HG03442 (cell line): Measurements from ENCODE around the gene ZNF45.
"Not testable (repeated sequence)": the region's sequence is repeated elsewhere in the genome, so short reads cannot be mapped to it uniquely, and the experiment has no call there.

Source experiments
- ATAC-seq: cut with Tn5 transposase; IDR thresholded peaks from one replicate; pipeline ENCODE4 v1.9.1; 2021; ENCODE audit warnings: mild to moderate bottlenecking, moderate library complexity; ENCODE audit not compliant: unreplicated experiment

ZNF45 gene

DNA sequence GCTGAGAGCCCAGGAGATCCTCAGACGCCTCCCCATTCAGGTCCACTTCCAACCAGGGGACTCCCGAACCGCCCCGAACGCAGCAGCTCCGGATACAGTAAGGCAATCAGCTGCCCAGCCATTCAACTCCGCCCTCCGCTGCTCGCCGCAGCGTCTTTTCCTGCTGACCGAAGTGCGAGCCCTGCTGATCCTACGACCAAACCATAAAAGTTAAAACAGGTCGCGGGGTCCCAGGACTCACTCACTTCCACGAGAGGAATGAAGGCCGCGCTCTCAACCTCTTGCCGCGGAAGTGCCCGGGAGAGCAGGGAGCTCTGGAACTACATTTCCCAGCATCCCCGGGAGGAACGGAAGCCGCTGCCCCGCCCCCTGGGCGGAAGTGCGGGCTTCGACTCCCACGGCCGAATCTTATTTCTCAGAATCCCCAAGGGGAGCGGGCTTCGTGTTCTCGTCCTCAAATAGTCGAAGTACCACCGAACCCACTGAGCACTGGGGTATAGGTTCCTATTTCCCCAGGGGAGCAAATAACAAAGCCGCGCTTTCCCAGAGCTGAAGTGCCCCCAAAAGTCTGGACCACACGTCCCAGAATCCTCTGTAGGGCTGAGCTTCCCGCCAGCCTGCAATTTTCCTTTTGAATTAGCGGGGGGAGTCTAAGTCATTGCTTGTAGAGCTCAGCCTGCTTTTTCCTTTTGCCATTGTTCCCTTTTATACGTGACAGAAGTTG lies at the start of gene ZNF45:
ZNF45 (minus strand) TSS at position 298 of the 724 bp plus-strand sequence. CDS start 13,097 bp downstream, outside the sequence.
- ATAC-seq: peak; percentile 86

DNA sequence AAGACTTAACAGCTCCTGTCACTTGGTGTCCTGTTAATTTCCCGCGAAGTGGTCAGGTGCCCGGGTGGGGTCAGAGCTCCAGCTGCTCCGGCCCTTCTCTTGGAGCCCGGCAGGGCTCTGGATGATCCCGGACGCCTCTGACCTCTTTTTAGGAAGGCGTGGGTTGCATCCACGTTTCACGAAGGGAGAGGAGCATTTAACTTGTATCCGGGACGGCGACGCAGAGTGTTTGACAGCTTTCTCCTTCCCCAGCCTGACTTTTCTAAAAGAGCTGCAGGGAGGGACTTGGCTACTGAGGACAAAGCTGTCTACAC lies 49.6 kb upstream of the ZNF45 start:
- no peak for ATAC-seq

DNA sequence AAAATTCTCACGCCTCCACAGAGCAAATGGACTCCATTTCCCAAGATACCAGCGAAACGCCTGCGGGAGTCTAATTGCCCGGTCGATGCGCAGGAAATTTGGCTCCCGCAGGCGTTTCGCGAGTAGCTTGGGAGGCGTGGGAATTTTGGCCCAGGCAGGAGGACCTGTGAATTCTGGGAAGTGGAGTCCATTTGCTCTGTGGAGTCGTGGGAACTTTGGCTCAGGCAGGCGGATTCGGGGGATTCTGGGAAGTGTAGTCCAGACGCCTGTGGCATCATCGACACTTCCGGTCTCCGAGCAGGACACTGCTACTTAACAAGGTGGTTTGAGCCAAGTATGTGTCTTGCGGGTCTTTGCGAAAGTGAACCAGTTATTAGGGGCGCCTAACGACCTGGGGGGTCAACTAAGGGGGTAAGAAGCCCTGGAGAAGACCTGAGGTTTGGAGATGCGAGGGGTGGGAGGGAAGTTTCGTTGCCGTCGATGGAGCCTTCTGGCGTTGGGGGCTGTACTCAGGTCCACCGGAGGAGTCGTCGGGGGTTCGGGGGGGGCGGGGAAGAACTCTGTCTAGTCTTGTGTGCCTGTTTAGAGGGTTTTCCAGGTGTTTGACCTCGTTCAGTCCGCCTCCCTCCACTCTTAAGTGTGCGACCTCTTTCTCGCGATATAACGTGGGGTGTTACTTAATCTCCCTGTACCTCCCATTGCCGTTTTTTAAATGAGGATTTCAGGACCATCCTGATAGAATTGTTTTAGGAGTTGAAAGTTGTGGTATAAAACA lies 49.0 kb upstream of the ZNF45 start, which contains the start of gene ZNF155:
ZNF155 (plus strand) TSS at position 277 of the 775 bp plus-strand sequence. CDS start 4,356 bp downstream, outside the sequence.
- peak; percentile 83 for ATAC-seq

DNA sequence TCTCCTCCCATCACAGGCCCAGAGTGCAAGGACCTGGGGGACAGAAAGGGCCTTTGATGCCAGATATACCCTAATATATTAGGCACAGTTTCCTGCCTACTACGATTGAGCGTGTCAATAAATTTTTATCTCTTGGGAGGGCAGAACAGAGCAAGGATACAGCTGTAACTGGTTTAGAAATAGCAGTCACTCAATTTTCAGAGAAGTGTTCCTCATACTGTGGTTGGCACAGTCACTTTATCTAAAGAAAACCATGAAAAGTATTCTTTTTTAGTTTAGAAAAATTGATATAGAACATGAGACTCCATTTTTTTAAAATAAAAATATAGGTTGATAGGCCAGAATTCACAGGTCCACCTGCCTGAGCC lies 48.4 kb upstream of the ZNF45 start:
- ATAC-seq: no peak

DNA sequence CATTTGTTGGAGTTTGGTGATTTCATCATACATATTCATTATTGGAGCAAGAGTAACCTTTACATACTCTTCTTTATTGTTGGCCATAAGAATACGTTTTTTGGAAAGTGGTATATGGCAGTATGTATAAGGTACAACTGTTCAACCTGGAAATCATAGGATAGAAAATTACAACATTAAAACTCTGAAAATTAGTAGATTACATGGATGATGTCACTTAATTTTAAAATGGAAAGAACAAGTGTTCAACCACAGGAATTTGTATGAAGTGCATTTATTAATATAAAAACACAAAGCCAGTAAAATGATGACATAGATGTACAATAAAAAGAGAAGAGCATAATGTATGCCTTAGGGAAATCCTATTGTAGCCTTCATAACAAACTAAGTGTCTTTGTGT lies 41.6 kb upstream of the ZNF45 start:
- ATAC-seq: no peak

DNA sequence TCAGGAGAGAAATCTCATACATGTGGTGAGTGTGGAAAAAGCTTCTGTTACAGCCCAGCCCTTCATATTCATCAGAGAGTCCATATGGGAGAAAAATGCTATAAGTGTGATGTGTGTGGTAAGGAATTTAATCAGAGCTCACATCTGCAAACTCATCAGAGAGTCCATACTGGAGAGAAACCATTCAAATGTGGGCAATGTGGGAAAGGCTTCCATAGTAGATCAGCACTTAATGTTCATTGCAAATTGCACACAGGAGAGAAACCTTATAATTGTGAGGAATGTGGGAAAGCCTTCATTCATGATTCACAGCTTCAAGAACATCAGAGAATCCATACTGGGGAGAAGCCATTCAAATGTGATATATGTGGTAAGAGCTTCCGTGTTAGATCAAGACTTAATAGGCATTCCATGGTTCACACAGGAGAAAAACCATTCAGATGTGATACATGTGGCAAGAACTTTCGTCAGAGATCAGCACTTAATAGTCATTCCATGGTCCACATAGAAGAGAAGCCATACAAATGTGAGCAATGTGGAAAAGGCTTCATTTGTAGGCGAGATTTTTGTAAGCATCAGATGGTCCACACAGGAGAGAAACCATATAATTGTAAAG lies 31.1 kb upstream of the ZNF45 start:
- no peak for ATAC-seq

DNA sequence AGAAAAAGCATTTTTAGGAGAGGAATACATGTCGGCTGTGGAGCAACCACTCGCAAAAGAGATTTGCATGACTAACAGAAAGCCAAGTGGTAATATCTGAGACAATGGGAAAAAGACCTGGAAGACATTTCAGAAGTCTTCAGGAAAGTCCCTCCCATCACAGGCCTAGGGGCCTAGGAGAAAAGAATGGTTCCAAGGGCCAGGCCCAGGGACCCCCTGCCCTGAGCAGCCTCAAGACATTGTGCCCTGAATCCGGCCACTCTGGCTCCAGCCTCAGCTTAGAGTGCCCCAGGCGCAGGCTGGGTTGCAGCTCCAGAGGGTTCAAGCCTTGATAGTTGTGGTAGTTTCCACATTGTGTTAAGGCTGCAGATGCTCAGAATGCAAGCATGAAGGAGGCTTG lies 25.3 kb upstream of the ZNF45 start:
- no peak for ATAC-seq

DNA sequence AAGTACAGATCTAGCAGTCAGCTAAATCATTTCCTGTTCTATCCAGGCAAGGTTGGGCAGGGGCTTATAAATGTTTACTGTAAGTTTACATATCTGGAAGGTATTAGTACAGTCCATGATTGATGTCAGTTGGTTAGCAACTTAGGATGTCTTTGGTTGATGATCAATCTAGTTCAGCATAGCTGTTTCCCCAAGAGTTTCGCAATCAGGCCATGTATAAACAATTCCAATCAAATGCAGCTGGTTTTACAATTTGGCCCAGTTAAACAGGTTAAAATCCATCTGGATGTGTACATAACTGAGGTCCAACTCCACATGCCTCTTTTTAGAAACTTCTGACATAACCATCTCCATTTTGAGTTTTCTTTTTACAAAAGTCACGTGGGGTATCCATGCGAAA lies 22.8 kb upstream of the ZNF45 start:
- ATAC-seq: no peak

DNA sequence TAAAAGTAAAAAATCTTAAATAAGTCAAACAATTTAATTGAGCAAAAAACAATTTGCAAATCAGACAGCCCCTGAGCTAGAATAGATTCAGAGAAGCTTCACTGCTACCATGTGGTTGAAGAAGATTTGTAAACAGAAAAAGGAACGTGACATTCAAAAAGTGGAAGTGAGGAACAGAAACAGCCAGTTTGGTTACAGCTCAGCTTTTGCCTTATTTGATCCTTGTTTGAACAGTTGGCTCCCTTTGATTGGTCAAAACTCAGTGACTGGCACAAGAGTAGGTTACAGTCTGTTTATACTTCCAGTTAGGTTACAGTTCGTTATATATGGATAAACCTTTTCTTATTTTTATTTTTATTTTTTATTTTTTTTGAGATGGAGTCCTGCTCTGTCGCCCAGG lies 21.7 kb upstream of the ZNF45 start:
- ATAC-seq: no peak

DNA sequence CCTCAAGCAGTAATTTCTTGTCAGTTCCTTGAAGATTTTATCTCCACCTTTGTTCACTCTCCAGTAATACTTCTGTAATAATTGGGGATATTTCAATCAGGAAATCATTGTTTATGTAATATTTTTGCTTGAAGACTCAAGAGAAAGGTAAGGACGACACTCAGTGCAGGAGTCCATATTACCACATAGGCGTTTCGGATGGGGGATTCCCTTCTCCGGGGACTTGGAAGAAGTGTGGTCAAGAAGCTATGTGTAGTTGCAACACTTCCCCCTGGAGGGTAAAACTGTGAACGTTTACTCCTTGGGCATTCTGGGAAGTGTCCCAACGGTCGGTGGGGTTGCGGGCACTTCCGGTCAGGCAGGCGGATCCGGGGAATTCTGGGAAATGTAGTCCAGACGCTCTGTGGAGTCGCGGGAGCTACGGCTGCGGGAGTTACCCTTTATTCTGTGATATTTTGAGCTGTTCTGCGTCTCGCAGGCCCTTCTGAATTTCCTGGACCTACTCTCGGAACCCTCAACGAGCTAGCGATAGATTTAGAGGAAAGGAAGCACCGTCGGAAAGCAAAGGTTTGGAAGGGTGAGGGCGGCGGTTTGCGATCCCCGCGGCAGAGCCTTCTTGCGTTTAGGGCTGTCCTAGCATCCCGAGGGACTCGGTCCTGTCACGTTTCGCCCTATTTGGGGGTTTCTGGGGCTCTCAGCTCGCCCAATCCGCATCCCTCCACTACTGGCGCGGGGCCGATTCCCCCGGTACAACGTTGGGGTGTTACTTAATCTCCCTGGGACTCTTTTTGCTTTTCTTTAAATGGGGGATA lies 16.0 kb upstream of the ZNF45 start, which contains the start of gene ZNF221:
ZNF221 (plus strand) TSS at position 395 of the 812 bp plus-strand sequence. CDS start 11,499 bp downstream, outside the sequence.
- ATAC-seq: peak; percentile 87

DNA sequence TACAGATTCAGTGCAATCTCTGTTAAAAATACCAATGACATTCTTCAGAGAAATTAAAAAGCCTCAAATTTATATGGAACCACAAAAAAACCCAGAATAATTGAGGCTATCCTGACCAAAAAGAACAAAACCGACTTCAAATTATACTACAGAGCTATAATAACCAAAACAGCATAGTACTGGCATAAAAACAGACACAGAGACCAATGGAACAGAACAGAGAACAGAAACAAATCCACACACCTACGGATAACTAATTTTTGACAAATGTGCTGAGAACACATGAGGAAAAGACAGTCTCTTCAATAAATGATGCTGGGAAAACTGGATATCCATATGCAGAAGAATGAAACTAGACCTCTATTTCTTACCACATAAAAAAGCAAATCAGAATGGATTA lies 14.7 kb upstream of the ZNF45 start:
- ATAC-seq: not testable (repeated sequence)

DNA sequence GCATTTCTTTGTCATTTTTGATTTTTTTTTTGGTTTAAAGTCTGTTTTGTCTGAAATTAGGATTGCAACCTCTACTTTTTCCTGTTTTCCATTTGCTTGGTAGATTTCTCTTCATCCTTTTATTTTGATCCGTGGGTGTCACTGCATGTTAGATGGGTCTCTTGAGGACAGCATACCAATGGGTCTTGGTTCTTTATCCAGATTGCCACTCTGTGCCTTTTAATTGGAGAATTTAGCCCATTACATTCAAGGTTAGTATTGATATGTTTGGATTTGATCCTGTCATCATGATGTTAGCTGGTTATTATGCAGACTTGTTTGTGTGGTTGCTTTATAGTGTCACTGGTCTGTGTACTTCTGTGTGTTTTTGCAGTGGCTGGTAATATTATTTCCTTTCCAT lies 12.3 kb upstream of the ZNF45 start:
- ATAC-seq: not testable (repeated sequence)

DNA sequence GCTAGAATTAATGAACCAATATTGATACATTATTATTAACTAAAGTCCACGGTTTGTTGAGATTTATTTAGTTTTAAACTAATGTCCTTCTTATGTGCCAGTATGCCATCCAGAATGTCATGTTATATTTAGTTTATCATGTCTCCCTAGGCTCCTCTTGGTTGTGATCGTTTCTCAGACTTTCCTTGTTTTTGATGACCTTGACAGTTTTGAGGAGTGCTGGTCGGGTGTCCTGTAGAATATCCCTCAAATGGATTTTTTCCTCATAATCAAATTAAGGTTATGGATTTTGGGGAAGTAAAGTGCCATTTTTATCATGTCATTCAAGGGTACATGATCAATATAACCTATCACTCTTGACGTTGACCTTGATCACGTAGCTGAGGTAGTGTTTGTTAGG lies 6.1 kb upstream of the ZNF45 start:
- ATAC-seq: no peak

DNA sequence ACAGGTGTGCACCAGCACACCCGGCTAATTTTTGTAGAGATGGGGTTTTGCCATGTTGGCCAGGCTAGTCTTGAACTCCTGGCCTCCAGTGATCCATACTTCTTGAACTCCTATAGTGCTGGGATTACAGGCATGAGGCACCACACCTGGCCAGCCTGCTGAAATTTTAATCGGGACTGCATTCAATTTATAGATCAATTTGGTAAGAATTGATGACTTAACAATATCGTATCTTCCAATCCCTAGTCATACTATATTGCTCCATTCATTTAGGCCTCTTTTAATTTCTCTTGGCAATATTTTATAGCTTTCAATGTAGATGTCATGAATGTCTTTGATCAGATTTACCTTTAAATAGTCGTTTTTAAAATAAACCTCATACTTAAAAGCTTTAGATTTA lies 5.6 kb upstream of the ZNF45 start:
- no peak for ATAC-seq

DNA sequence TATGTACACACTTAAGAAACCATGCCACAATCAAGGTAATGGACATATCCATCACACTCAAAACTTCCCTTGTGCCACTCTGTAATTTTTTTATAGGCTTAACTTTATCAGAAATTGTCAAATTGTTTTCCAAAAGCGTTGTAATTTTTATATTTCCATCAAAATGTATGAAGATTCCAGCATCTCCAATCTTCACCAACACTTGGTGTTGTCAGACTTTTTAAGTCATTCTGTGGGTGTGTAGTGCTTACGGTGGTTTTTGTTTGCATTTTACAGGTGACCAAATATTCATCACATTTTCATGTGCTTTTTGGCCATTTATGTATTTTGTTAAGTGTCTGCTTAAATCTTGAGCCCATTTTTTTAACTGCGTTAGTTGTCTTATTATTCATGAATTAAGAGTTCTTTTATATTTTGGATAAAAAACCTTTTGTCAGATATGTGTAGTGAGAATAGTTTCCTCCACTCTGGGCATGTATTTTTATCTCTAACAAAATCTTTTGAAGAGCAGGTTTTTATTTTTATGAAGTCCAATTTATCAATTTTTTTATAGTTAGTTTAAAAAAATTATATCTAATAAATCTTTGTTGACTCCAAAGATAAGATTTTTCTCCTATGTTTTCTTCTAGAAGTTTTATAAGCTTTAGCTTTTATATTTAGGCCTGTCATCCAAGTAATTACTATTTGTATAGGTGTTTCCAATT lies 4.6 kb upstream of the ZNF45 start:
- ATAC-seq: no peak

DNA sequence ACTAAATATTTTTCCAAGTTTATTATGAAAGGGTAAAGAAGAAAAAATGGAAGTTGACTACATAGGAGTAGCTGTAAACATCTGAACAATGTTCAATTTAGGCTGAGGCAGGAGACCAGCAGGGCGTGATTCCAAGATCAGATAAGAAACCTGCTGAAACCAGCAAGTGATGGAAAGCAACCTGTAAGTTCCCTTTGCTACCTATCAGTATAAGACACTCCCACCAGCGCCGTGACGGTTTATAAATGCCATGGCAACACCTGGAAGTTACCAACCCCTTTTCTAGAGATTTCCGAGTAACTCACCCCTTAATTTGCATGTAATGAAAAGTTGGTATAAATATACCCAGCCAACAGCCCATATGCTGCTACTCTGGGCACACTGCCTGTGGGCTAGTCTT lies 1.1 kb upstream of the ZNF45 start:
- no peak for ATAC-seq

DNA sequence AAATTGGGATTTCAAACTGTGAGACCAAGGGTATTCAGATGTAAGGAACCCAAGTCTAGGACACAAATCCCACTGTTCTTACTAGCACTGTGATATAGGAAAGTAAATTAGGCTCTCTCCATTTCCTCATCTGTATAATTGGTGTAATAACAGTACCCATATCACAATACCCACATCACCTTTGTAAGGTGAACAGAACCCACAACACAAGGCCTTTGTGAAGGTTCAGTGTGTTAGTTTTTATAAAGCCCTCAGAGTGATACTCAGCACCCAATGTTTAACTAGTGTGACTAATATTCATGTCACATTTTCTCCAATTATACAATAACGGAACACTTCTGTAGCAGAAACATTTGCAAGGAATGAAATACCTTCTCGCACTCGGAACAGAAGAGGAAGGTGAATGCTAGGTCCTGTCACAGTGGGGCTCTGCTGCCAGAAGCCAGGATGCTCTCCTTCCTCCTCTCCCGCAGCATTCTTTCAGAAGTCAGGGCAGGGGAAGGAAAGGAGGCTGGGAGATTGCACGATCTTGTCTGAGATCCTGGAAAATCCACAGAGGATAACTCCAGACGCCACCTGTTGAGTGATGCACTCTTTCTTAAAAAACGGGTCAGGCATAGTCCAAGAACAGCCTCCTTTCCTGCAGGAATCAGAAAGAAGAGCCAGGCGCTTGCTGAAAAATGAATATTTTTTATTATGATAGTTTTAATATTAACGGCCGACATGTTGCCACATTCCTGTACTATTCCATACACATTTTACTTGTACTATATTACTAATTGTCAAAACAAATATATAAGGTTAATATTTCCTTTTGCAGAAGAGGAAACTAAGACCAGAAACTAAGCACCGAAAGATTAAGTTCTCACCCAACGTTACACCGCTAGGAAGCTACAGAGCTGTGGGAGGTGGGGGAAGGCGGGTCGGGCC lies 762 bp downstream of the ZNF45 start:
- no peak for ATAC-seq

DNA sequence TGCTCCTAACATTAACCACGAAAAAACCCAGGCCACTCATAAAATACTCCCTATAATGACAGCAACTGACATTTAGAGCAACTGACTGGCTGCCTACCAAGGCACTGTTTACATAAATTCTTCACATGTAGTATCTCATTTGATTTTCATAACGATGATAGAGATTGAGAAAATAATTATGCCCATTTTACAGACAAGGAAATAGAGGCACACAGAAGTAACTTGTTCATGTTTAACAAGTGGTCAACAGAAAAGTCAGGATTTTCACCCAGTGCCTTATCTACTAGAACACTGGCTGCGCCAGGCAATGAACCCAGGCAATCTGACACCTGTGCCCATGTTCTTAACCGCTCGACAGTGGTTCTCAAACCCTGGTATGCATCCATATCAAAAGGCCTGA lies 6.3 kb downstream of the ZNF45 start:
- ATAC-seq: no peak

DNA sequence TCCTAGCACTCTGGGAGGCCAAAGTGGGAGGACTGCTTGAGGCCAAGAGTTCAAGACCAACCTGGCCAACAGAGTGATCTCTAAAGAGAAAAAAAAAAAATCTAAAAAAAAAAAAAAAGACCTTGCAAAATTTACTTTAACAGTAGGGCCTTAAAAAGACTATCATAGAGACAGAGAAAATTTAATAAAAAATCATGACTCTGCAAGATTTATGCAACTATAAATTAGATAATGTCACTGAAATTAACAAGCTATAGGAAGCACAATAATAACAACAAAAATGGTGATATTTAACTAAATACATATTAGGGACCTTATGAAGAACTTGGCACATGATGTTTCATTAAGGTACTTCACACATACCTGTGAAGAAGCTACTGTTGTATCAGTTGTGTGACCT lies 11.2 kb downstream of the ZNF45 start:
- no peak for ATAC-seq
